Right cardiac atrium (tissue), 5 donors: ENCODE data around the gene HOXA1. TPM values are rescaled to one million over a fixed set of nuclear protein-coding genes. Genes with fewer than 3 reads are reported as not detected.

ENCODE experiments used
- ATAC-seq, 2 donors: fragments of 200-7000 bp; cut with Tn5 transposase; one replicate each; pipeline versions ENCODE4 v1.8.0 to v1.9.1; 2020; ENCODE audit warnings: moderate library complexity in 2 of 2, mild to moderate bottlenecking in 1 of 2
- DNase-seq, 3 donors: peaks; one replicate each; pipeline ENCODE4 v3.0.0-alpha.2; 2020
- H3K27ac ChIP-seq: one replicate; pipeline ENCODE4 v1.5.1; 2013; ENCODE audit warnings: mild to moderate bottlenecking, low read length, control low read depth, moderate library complexity
- H3K27me3 ChIP-seq: one replicate; pipeline ENCODE4 v1.6.1; 2013; ENCODE audit not compliant: control insufficient read depth, insufficient read depth
- H3K4me1 ChIP-seq: one replicate; pipeline ENCODE4 v1.6.1; 2013; ENCODE audit warnings: low read length; ENCODE audit not compliant: control insufficient read depth, insufficient read depth
- H3K4me3 ChIP-seq: one replicate; pipeline ENCODE4 v1.5.1; 2013; ENCODE audit warnings: low read length, control low read depth
- H3K9me3 ChIP-seq: one replicate; pipeline ENCODE4 v1.6.1; 2013; ENCODE audit warnings: low read length; ENCODE audit not compliant: control insufficient read depth
- WGBS: extraction: QIAGEN DNeasy Blood & Tissue Kit; methylation state at CpG from one replicate; pipeline ENCODE4 v1.1.7; 2013; 5-methylcytosine and 5-hydroxymethylcytosine counted together
- intact Hi-C, 4 donors: fragments of 100-400 bp; cut with DNase I; formaldehyde crosslinking; loops; one replicate each; pipeline versions ENCODE4 v1.11.0 to v1.14.0; 2022 to 2023
- polyA plus RNA-seq: library from polyadenylated mRNA; stranded (reverse); fragments of 200-250 nt; gene quantifications from one replicate; pipeline ENCODE4 v1.2.3, GENCODE V29; 2013
- total RNA-seq, 4 donors: library from RNA; stranded (reverse); fragmentation: NEBNext Ultra II Directional; extraction: Animal tissue kit (Norgen Biotek cat#: 25700); gene quantifications; one replicate each; pipeline ENCODE4 v1.2.1, GENCODE V29; 2021
- donor health status: healthy with polysubstance abuse.
- donor health status: DM: no; HTN: yes; CAD: no.
- donor health status: DM: no; HTN: no; CAD: no.
- donor health status: DM: no; HTN: yes; CAD: no; lungs with severe emphysema.
- donor health status: DM: yes; HTN: yes; CAD: no.

HOXA1 gene
- total and polyA plus RNA-seq, 5 donors: 0.14 to 0.29 (median 0.15) TPM; not detected in 2

GRCh38 chr7:27101171-27101956 lies 5.6 kb upstream of the HOXA1 start:
- H3K27ac ChIP-seq: peak overlapping the region; percentile 75
- WGBS: 20% methylated on average over 25 of the region's 25 CpGs
- H3K27me3 ChIP-seq: no peaks in the 10 kb centered on the region
- H3K4me3 ChIP-seq: peak overlapping the region; percentile 46
- DNase-seq (no peak), ATAC-seq (no peak)
- intact Hi-C loops: no loop called here
- no peaks in the 10 kb centered on the region for H3K9me3 ChIP-seq
- no peaks in the 10 kb centered on the region for H3K4me1 ChIP-seq

GRCh38 chr7:27100694-27101170 lies 4.9 kb upstream of the HOXA1 start:
- Histone ChIP-seq H3K9me3 (no peaks in the 10 kb centered on the region), H3K4me1 (no peaks in the 10 kb centered on the region), H3K4me3 (peak overlapping the region; percentile 46), H3K27ac (peak overlapping the region; percentile 75), H3K27me3 (no peaks in the 10 kb centered on the region)
- WGBS: 34% methylated on average over 8 of the region's 8 CpGs
- intact Hi-C loops: no loop called here
- ATAC-seq (no peak), DNase-seq (no peak)

GRCh38 chr7:27099453-27100370 lies 3.9 kb upstream of the HOXA1 start:
- intact Hi-C loops: no loop called here

GRCh38 chr7:27098578-27099451 lies 3.0 kb upstream of the HOXA1 start:
- 15% methylated on average over 38 of the region's 38 CpGs for WGBS

More at GRCh38 chr7:27099453-27100370, 3.9 kb upstream of the HOXA1 start:
- 56% methylated on average over 8 of the region's 8 CpGs for WGBS
- no peak for ATAC-seq
- H3K4me1 ChIP-seq: no peaks in the 10 kb centered on the region
- no peak for DNase-seq
- no peaks in the 10 kb centered on the region for H3K27me3 ChIP-seq
- no peaks in the 10 kb centered on the region for H3K9me3 ChIP-seq
- no peak overlapping the region for H3K4me3 ChIP-seq
- H3K27ac ChIP-seq: no peak overlapping the region

GRCh38 chr7:27097686-27098577 lies 2.1 kb upstream of the HOXA1 start:
- no peaks in the 10 kb centered on the region for H3K9me3 ChIP-seq
- H3K27ac ChIP-seq: peak overlapping the region; percentile 40
- no peaks in the 10 kb centered on the region for H3K27me3 ChIP-seq
- DNase-seq (peak in 2 of 3 donors; percentile 48 to 56), ATAC-seq (peak; percentile 16 to 28)
- H3K4me1 ChIP-seq: no peaks in the 10 kb centered on the region
- H3K4me3 ChIP-seq: peak overlapping the region; percentile 87
- intact Hi-C loops: no loop called here
- 13% methylated on average over 35 of the region's 35 CpGs for WGBS

More at GRCh38 chr7:27098578-27099451, 3.0 kb upstream of the HOXA1 start:
- Histone ChIP-seq H3K27me3 (no peaks in the 10 kb centered on the region), H3K27ac (peak overlapping the region; percentile 40), H3K9me3 (no peaks in the 10 kb centered on the region), H3K4me1 (no peaks in the 10 kb centered on the region), H3K4me3 (peak overlapping the region; percentile 41)
- DNase-seq: no peak
- no peak for ATAC-seq
- intact Hi-C loops: no loop called here

- no peaks in the 10 kb centered on the region for H3K9me3 ChIP-seq
- H3K27me3 ChIP-seq: no peaks in the 10 kb centered on the region
- WGBS: 2% methylated on average over 41 of the region's 41 CpGs
- no peaks in the 10 kb centered on the region for H3K4me1 ChIP-seq
- H3K4me3 ChIP-seq: peak overlapping the region; percentile 87
- ATAC-seq (peak; percentile 52 to 65), DNase-seq (peak in 2 of 3 donors; percentile 64 to 73)
- peak overlapping the region; percentile 73 for H3K27ac ChIP-seq
- intact Hi-C loops: no loop called here
Observed at GRCh38 chr7:27096768-27097514, 1.1 kb upstream of the HOXA1 start.

GRCh38 chr7:27095050-27095896 lies 527 bp downstream of the HOXA1 start:
- H3K4me3 ChIP-seq: peak overlapping the region; percentile 87
- no peak overlapping the region for H3K27ac ChIP-seq
- DNase-seq (no peak), ATAC-seq (no peak)
- intact Hi-C loops: no loop called here
- H3K27me3 ChIP-seq: no peaks in the 10 kb centered on the region
- 7% methylated on average over 33 of the region's 33 CpGs for WGBS
- H3K4me1 ChIP-seq: no peaks in the 10 kb centered on the region
- no peaks in the 10 kb centered on the region for H3K9me3 ChIP-seq

- H3K9me3 ChIP-seq: no peaks in the 10 kb centered on the region
- no peaks in the 10 kb centered on the region for H3K4me1 ChIP-seq
- intact Hi-C loops: no loop called here
- 36% methylated on average over 29 of the region's 29 CpGs for WGBS
- DNase-seq (no peak), ATAC-seq (no peak)
- H3K27me3 ChIP-seq: peaks cover 2% of the 10 kb centered on the region
- no peak overlapping the region for H3K4me3 ChIP-seq
- no peak overlapping the region for H3K27ac ChIP-seq
Observed at GRCh38 chr7:27094304-27095049, 1.3 kb downstream of the HOXA1 start.
